ENCODE results near the gene KLHL29.

Gene KLHL29

GRCh38 chr2:23706613-23707078 lies 321.7 kb downstream of the KLHL29 start:
- TF ChIP-seq CTCF (IDR thresholded peaks at IDR 0.05; ENCODE audit: low read depth, low read length, missing control alignments) = no peak
- H3K4me3 ChIP-seq (ENCODE audit: low read depth, low read length) = no peak overlapping the region
- no peak for DNase-seq (ENCODE audit: low read depth)

DNA sequence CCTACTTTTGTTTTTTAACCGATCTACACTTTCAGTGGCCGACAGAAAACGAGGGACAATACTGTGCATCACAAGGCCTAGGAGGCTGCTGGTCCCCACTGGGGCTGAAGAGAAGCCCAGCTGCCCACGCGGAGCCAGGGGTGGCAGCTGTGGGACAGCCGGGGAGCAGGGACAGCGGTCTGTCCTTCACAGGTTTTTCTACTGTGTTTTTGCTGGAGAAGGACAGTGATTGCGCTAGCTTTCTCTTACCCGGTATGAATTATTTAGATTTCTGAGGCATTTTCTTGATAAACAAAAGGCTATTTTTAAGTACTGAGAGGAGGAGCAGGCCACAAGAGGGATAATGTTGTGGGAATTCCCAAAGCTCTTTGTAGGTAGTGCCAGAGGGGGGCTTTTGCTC lies 322.1 kb downstream of the KLHL29 start:
- TF ChIP-seq CTCF (IDR thresholded peaks at IDR 0.05; ENCODE audit: low read depth, low read length, missing control alignments) = no peak
- no peak overlapping the region for H3K4me3 ChIP-seq (ENCODE audit: low read depth, low read length)
- no peak for DNase-seq (ENCODE audit: low read depth)

DNA sequence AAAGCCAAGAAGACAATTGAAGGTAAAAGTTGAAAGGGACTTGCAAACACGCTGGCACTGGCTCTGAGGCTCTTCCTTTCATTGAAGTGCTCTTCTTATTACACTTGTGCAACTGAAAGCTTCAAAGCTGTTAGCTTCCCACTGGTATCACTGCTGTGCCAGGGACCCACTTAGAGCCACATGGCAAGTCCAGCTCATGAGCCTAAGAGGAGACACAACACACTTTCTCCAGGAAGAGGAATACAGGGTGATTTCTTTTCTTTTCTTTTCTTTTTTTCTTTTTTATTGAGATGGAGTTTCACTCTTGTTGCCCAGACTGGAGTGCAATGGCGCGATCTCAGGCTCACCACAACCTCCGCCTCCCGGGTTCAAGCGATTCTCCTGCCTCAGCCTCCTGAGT lies 323.8 kb downstream of the KLHL29 start:
- no peak overlapping the region for H3K4me3 ChIP-seq (ENCODE audit: low read depth, low read length)
- TF ChIP-seq CTCF (IDR thresholded peaks at IDR 0.05; ENCODE audit: low read depth, low read length, missing control alignments) = no peak
- no peak for DNase-seq (ENCODE audit: low read depth)

DNA sequence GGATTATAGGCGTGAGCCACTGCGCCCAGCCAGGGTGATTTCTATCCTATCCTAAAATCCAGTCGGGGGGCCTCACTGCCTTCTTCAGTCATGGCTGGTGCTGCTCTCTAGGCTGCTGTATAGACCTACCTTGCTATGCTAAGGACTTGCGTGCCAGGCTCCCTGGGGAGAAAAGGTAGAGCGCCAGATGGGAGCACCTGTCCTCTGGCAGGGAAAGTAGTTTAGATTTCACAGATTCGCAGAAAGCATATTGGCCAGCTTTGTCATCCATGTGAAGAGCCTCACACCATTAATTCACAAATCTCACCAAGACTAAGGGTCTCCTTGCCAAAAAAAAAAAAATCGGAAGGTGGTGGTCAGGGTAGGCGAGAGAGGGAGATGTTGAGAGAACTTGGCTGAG lies 324.3 kb downstream of the KLHL29 start:
- TF ChIP-seq CTCF (IDR thresholded peaks at IDR 0.05; ENCODE audit: low read depth, low read length, missing control alignments) = no peak
- no peak overlapping the region for H3K4me3 ChIP-seq (ENCODE audit: low read depth, low read length)
- DNase-seq (ENCODE audit: low read depth) = no peak

DNA sequence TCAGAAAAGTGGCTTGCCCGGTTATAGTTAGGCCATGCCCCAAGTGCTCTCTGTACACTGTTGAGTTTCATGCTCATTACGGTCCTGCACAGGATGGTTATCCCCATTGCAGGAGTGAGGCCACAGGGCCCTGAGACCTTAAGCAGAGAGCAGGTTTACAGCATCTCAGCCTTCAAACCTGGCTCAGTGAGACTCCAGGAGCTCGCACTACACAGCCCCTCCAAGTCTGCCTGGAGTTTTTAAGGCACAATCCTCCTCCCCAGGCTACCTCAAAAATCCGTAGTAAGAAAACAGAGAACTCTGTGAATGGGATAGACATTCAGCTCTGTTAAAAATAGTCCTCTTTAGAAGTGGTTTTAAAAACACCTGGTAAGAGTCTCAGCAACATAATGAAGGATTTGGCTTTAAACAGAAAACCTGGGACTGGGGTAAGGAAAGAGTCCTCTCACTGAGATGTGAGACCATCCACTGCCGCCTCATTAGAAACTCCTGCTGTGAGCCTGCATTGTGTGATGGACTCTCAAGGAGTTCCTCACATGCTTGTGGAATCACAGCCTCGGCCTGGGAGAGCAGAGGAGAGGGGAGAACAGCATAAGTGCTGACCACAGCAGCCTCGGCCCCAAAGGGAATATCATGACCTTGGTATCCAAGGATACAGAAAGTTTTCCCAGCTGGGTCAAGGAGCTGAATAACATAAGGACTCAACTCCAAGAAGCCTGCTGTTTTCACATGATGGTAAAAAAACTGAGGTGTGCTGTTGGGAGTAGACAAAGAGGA lies 327.2 kb downstream of the KLHL29 start:
- no peak for DNase-seq (ENCODE audit: low read depth)
- no peak overlapping the region for H3K4me3 ChIP-seq (ENCODE audit: low read depth, low read length)
- TF ChIP-seq CTCF (IDR thresholded peaks at IDR 0.05; ENCODE audit: low read depth, low read length, missing control alignments) = no peak

- no peak for DNase-seq (ENCODE audit: low read depth)
- no peak overlapping the region for H3K4me3 ChIP-seq (ENCODE audit: low read depth, low read length)
- no peak for TF ChIP-seq CTCF (IDR thresholded peaks at IDR 0.05; ENCODE audit: low read depth, low read length, missing control alignments)
Measured at GRCh38 chr2:23712756-23713151, 327.8 kb downstream of the KLHL29 start.

GRCh38 chr2:23713351-23713750 lies 328.4 kb downstream of the KLHL29 start:
- DNase-seq (ENCODE audit: low read depth) = no peak
- H3K4me3 ChIP-seq (ENCODE audit: low read depth, low read length) = no peak overlapping the region
- no peak for TF ChIP-seq CTCF (IDR thresholded peaks at IDR 0.05; ENCODE audit: low read depth, low read length, missing control alignments)
